ENCODE data around the gene LRMDA. TPM values are rescaled to one million over a fixed set of nuclear protein-coding genes. Genes with fewer than 3 reads are reported as not detected.

LRMDA gene
- total RNA-seq, 2 donors from 2014 or later, result 9.6 to 12.6 TPM

- Histone ChIP-seq H3K27me3 (replicated peaks; ENCODE audit: insufficient read depth) (no peaks in the 10 kb centered on the region), H3K9me3 (no peaks in the 10 kb centered on the region), H3K4me3 (no peak overlapping the region), H3K27ac (no peak overlapping the region), H3K36me3 (no peaks in the 10 kb centered on the region), H3K4me1 (replicated peaks) (no peaks in the 10 kb centered on the region)
- DNase-seq (ENCODE audit: low spot score), result no peak
- WGBS, result 47% methylated on average over 9 of the region's 9 CpGs
- TF ChIP-seq, protein P1, sequence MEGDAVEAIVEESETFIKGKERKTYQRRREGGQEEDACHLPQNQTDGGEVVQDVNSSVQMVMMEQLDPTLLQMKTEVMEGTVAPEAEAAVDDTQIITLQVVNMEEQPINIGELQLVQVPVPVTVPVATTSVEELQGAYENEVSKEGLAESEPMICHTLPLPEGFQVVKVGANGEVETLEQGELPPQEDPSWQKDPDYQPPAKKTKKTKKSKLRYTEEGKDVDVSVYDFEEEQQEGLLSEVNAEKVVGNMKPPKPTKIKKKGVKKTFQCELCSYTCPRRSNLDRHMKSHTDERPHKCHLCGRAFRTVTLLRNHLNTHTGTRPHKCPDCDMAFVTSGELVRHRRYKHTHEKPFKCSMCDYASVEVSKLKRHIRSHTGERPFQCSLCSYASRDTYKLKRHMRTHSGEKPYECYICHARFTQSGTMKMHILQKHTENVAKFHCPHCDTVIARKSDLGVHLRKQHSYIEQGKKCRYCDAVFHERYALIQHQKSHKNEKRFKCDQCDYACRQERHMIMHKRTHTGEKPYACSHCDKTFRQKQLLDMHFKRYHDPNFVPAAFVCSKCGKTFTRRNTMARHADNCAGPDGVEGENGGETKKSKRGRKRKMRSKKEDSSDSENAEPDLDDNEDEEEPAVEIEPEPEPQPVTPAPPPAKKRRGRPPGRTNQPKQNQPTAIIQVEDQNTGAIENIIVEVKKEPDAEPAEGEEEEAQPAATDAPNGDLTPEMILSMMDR (IDR thresholded peaks at IDR 0.05), result no peak
- no peak for TF ChIP-seq POLR2A (IDR thresholded peaks at IDR 0.05)
- TF ChIP-seq POLR2AphosphoS5 (IDR thresholded peaks at IDR 0.05), result no peak
- intact Hi-C loops (cut with DNase I), result no loop called here
These were observed 509.9 kb downstream of the LRMDA start for GRCh38 chr10:75941223-75941801.

DNA sequence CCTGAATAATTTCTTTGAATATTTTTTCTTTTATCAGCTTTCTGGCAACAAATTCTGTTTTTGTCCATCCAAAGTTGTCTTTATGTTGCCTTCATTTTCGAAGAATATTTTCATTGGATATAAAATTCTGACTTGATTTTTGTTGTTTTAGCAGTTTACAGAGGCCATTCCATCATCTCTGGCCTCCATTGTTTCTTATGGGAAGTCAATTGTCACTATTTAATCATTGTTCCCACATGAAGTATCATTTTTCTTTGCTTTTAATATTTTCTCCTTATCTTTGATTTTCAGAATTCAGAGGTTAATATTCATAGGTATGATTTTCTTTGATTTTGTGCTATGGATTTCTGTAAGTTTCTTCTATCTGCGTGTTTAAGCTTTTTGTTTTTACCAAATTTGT lies 512.6 kb downstream of the LRMDA start:
- H3K9me3 ChIP-seq, result no peaks in the 10 kb centered on the region
- intact Hi-C loops (cut with DNase I), result no loop called here

GRCh38 chr10:75948583-75948982 lies 517.2 kb downstream of the LRMDA start:
- no peaks in the 10 kb centered on the region for H3K4me1 ChIP-seq (replicated peaks)
- intact Hi-C loops (cut with DNase I), result no loop called here
- H3K27me3 ChIP-seq (replicated peaks; ENCODE audit: insufficient read depth), result no peaks in the 10 kb centered on the region
- no peaks in the 10 kb centered on the region for H3K36me3 ChIP-seq
- TF ChIP-seq, protein P1 (IDR thresholded peaks at IDR 0.05), result no peak
- no peak for TF ChIP-seq POLR2AphosphoS5 (IDR thresholded peaks at IDR 0.05)
- no peak for DNase-seq (ENCODE audit: low spot score)
- no peaks in the 10 kb centered on the region for H3K9me3 ChIP-seq
- 93% methylated on average over 3 of the region's 3 CpGs for WGBS
- no peak overlapping the region for H3K27ac ChIP-seq
- no peak overlapping the region for H3K4me3 ChIP-seq

More for the DNA sequence above, 512.6 kb downstream of the LRMDA start:
- Histone ChIP-seq H3K27me3 (replicated peaks; ENCODE audit: insufficient read depth) (no peaks in the 10 kb centered on the region), H3K4me3 (no peak overlapping the region), H3K4me1 (replicated peaks) (no peaks in the 10 kb centered on the region), H3K36me3 (no peaks in the 10 kb centered on the region), H3K27ac (no peak overlapping the region)
- 98% methylated on average over 2 of the region's 2 CpGs for WGBS
- no peak for TF ChIP-seq POLR2AphosphoS5 (IDR thresholded peaks at IDR 0.05)
- DNase-seq (ENCODE audit: low spot score), result no peak

DNA sequence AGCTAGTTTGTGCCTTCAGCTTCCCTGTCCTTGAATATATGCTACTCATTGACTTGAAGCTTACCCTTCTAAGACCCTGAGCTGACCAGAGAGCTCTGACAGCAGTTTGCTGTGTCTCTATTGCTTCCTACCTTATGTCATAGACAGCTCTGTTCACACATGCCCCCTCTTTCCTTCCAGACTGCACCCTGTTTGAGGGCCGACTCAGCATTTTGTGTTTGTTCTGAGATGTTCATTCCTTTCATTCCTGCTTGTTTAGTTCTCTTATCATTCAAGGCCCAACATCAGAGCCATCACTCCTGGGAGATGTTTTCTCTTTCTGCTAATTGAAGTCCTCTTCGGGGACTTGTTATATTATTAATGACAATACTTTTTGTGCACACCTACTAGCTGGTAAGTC lies 518.9 kb downstream of the LRMDA start:
- H3K4me1 ChIP-seq (replicated peaks), result no peaks in the 10 kb centered on the region
- DNase-seq (ENCODE audit: low spot score), result no peak
- no peaks in the 10 kb centered on the region for H3K9me3 ChIP-seq
- no peak overlapping the region for H3K27ac ChIP-seq
- TF ChIP-seq POLR2AphosphoS5 (IDR thresholded peaks at IDR 0.05) (no peak), POLR2A (IDR thresholded peaks at IDR 0.05) (no peak)
- TF ChIP-seq, protein P1 (IDR thresholded peaks at IDR 0.05), result no peak
- WGBS, result 79% methylated on average over 2 of the region's 2 CpGs
- H3K27me3 ChIP-seq (replicated peaks; ENCODE audit: insufficient read depth), result no peaks in the 10 kb centered on the region
- intact Hi-C loops (cut with DNase I), result no loop called here
- H3K36me3 ChIP-seq, result no peaks in the 10 kb centered on the region
- no peak overlapping the region for H3K4me3 ChIP-seq

DNA sequence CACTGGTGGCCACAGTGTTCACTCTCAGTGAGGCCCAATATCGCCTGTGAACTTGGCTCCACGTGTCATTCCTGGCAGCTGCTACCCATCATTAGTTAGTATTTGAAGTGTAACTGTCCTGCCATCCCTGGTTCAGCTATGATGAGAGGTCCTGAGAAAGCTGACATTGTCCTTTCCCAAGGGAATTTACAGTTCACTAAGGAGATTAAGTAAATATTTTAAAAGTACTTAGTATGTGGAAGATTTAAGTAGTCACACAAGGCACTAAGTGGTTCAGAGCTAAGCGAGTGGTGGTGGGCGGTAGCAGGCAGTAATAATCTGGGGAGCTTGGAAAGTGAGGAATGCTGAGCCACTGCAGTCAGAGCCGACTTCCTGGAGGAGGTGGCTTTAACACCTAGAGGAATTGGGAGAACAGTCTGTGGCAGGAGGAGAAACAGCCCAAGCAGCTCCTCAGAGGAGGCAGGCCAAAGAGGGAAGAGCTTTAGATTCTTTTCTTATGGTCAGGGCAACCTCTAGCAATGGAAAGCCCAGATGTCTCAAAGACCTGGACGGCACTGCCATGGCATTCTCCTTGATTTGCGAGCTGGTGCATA lies 519.7 kb downstream of the LRMDA start:
- Histone ChIP-seq H3K27me3 (replicated peaks; ENCODE audit: insufficient read depth) (no peaks in the 10 kb centered on the region), H3K9me3 (no peaks in the 10 kb centered on the region), H3K27ac (no peak overlapping the region), H3K4me3 (no peak overlapping the region), H3K36me3 (no peaks in the 10 kb centered on the region), H3K4me1 (replicated peaks) (no peaks in the 10 kb centered on the region)
- TF ChIP-seq, protein P1 (IDR thresholded peaks at IDR 0.05), result no peak
- TF ChIP-seq POLR2A (IDR thresholded peaks at IDR 0.05), result no peak
- TF ChIP-seq POLR2AphosphoS5 (IDR thresholded peaks at IDR 0.05), result no peak
- DNase-seq (ENCODE audit: low spot score), result no peak
- 82% methylated on average over 7 of the region's 7 CpGs for WGBS
- intact Hi-C loops (cut with DNase I), result no loop called here
